ENCODE results near the gene KRT75.

The KRT75 gene

DNA sequence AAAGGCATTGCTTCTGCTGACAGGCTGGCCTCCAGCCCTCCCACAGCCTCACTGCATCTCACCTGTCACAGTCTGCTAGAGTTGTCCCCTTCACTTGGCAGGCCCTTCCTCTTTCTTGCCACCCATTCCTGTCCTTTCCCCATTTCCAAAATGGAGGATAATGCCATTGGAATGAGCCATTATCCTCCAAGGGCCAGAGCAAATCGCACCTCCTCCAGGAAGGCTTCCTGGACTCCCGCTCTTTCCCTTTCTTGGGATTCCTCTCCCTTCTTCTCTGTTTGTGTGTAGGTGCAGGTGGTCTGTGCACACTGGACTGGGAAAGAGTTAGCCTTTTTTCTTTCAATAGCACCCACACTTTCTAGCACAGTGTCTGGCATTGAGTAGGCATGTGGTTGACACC is 31.8 kb downstream of the KRT75 start:
- Histone ChIP-seq H4K20me1 (ENCODE audit: control insufficient read depth, insufficient read depth, low read depth, low read length) (no peaks in the 10 kb centered on the region), H3K9me2 (replicated peaks; ENCODE audit: control insufficient read depth, low read length) (no peaks in the 10 kb centered on the region), H3K4me2 (ENCODE audit: low read length) (no peak overlapping the region), H3K9me3 (ENCODE audit: control insufficient read depth, insufficient read depth, low read length) (no peaks in the 10 kb centered on the region), H3K4me3 (ENCODE audit: low read length) (no peak overlapping the region), H3K79me2 (ENCODE audit: control insufficient read depth, low read length) (no peaks in the 10 kb centered on the region), H3K27me3 (ENCODE audit: control insufficient read depth, low read length) (peaks cover 3% of the 10 kb centered on the region; the same call in 1 of the 2 replicates), H3K4me1 (ENCODE audit: control insufficient read depth, low read length) (no peaks in the 10 kb centered on the region), H3K36me3 (ENCODE audit: control insufficient read depth, low read length) (no peaks in the 10 kb centered on the region), H3K27ac (ENCODE audit: low read depth, low read length) (no peak overlapping the region), H3F3A (ENCODE audit: control insufficient read depth, insufficient read depth) (no peaks in the 10 kb centered on the region)
- TF ChIP-seq, protein P1, sequence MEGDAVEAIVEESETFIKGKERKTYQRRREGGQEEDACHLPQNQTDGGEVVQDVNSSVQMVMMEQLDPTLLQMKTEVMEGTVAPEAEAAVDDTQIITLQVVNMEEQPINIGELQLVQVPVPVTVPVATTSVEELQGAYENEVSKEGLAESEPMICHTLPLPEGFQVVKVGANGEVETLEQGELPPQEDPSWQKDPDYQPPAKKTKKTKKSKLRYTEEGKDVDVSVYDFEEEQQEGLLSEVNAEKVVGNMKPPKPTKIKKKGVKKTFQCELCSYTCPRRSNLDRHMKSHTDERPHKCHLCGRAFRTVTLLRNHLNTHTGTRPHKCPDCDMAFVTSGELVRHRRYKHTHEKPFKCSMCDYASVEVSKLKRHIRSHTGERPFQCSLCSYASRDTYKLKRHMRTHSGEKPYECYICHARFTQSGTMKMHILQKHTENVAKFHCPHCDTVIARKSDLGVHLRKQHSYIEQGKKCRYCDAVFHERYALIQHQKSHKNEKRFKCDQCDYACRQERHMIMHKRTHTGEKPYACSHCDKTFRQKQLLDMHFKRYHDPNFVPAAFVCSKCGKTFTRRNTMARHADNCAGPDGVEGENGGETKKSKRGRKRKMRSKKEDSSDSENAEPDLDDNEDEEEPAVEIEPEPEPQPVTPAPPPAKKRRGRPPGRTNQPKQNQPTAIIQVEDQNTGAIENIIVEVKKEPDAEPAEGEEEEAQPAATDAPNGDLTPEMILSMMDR (IDR thresholded peaks at IDR 0.05; ENCODE audit: low read depth, low read length, poor library complexity, severe bottlenecking): no peak

DNA sequence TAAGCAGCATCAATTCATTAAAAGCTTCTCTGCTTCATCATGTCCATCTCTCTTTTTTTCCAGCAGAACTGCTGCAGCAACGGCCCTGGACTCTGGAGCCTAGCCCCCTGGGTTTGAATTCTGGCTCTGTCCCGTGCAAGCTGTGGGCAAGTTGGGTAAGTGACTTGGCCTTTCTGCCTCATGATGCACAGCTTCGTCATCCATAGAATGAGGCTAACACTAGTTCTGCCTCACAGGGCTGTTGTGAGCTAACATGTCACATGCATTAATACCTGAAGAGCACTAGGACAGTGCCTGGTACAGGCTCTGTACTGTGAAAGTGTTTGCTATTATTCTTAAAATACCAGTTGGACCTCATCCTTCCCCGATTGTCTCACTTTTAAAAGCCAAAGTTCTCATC is 32.2 kb downstream of the KRT75 start:
- Histone ChIP-seq H3K27ac (ENCODE audit: low read depth, low read length) (no peak overlapping the region), H3K36me3 (ENCODE audit: control insufficient read depth, low read length) (no peaks in the 10 kb centered on the region), H3K4me1 (ENCODE audit: control insufficient read depth, low read length) (no peaks in the 10 kb centered on the region), H3K9me2 (replicated peaks; ENCODE audit: control insufficient read depth, low read length) (no peaks in the 10 kb centered on the region), H3K4me3 (ENCODE audit: low read length) (no peak overlapping the region), H3K27me3 (ENCODE audit: control insufficient read depth, low read length) (peaks cover 3% of the 10 kb centered on the region; the same call in 1 of the 2 replicates), H3K9me3 (ENCODE audit: control insufficient read depth, insufficient read depth, low read length) (no peaks in the 10 kb centered on the region), H4K20me1 (ENCODE audit: control insufficient read depth, insufficient read depth, low read depth, low read length) (no peaks in the 10 kb centered on the region), H3F3A (ENCODE audit: control insufficient read depth, insufficient read depth) (no peaks in the 10 kb centered on the region), H3K4me2 (ENCODE audit: low read length) (no peak overlapping the region), H3K79me2 (ENCODE audit: control insufficient read depth, low read length) (no peaks in the 10 kb centered on the region)
- no peak for TF ChIP-seq EZH2phosphoT487 (IDR thresholded peaks at IDR 0.05; ENCODE audit: borderline replicate concordance, low read length)
- TF ChIP-seq, protein P1 (IDR thresholded peaks at IDR 0.05; ENCODE audit: low read depth, low read length, poor library complexity, severe bottlenecking): no peak

DNA sequence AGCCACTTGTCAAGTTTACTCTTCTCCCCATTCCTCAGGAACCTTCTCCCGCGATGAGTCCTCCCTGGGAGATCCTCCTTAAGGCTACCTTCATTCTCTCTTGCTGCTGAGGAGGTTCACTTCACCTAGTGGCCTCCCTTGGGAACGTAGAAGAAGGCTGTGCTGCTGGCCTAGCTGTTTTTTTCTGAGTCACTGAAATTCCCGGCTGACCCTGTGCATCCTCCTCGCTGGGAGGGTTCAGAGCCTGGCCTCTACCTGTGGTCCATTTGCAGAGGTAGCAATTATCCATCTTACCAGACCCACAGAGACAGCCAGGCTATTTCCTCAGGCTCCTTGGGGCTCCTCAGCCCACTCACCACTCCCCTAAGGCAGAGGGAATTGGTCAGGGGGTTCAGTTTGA is 32.6 kb downstream of the KRT75 start:
- H3K4me1 ChIP-seq (ENCODE audit: control insufficient read depth, low read length): no peaks in the 10 kb centered on the region
- H3F3A ChIP-seq (ENCODE audit: control insufficient read depth, insufficient read depth): no peaks in the 10 kb centered on the region
- H3K9me2 ChIP-seq (replicated peaks; ENCODE audit: control insufficient read depth, low read length): no peaks in the 10 kb centered on the region
- H4K20me1 ChIP-seq (ENCODE audit: control insufficient read depth, insufficient read depth, low read depth, low read length): no peaks in the 10 kb centered on the region
- H3K9me3 ChIP-seq (ENCODE audit: control insufficient read depth, insufficient read depth, low read length): no peaks in the 10 kb centered on the region
- no peaks in the 10 kb centered on the region for H3K79me2 ChIP-seq (ENCODE audit: control insufficient read depth, low read length)
- no peaks in the 10 kb centered on the region for H3K36me3 ChIP-seq (ENCODE audit: control insufficient read depth, low read length)
- H3K4me2 ChIP-seq (ENCODE audit: low read length): no peak overlapping the region
- no peak overlapping the region for H3K27ac ChIP-seq (ENCODE audit: low read depth, low read length)
- H3K4me3 ChIP-seq (ENCODE audit: low read length): no peak overlapping the region
- H3K27me3 ChIP-seq (ENCODE audit: control insufficient read depth, low read length): peaks cover 3% of the 10 kb centered on the region; the same call in 1 of the 2 replicates
- TF ChIP-seq EZH2phosphoT487 (IDR thresholded peaks at IDR 0.05; ENCODE audit: borderline replicate concordance, low read length): no peak
- TF ChIP-seq, protein P1 (IDR thresholded peaks at IDR 0.05; ENCODE audit: low read depth, low read length, poor library complexity, severe bottlenecking): no peak

DNA sequence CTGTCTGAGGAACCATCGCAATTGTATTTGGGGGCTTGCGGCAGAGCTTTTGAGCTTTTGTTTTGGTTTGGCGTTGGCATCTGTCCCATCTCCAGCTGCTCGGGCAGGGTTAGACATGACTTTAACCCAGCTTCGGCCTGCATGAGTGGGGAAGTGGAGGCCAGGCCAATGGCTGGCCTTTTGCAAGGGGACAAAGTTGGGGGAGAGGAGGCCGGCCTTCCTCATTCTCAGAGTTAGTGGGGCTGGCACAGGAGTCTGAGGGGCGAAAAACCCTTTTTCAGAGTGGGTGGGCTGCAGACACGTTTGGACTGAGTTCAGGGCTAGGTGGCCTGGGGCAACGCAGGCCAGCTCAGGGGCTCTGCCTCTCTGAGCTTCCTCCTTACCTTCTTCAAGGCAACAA is 33.3 kb downstream of the KRT75 start:
- no peaks in the 10 kb centered on the region for H3K36me3 ChIP-seq (ENCODE audit: control insufficient read depth, low read length)
- no peaks in the 10 kb centered on the region for H3K9me2 ChIP-seq (replicated peaks; ENCODE audit: control insufficient read depth, low read length)
- no peaks in the 10 kb centered on the region for H3F3A ChIP-seq (ENCODE audit: control insufficient read depth, insufficient read depth)
- H3K27ac ChIP-seq (ENCODE audit: low read depth, low read length): no peak overlapping the region
- H3K4me2 ChIP-seq (ENCODE audit: low read length): no peak overlapping the region
- H3K4me3 ChIP-seq (ENCODE audit: low read length): no peak overlapping the region
- peaks cover 3% of the 10 kb centered on the region; the same call in 1 of the 2 replicates for H3K27me3 ChIP-seq (ENCODE audit: control insufficient read depth, low read length)
- H4K20me1 ChIP-seq (ENCODE audit: control insufficient read depth, insufficient read depth, low read depth, low read length): no peaks in the 10 kb centered on the region
- H3K79me2 ChIP-seq (ENCODE audit: control insufficient read depth, low read length): no peaks in the 10 kb centered on the region
- no peak for TF ChIP-seq EZH2phosphoT487 (IDR thresholded peaks at IDR 0.05; ENCODE audit: borderline replicate concordance, low read length)
- TF ChIP-seq, protein P1 (IDR thresholded peaks at IDR 0.05; ENCODE audit: low read depth, low read length, poor library complexity, severe bottlenecking): no peak
- no peaks in the 10 kb centered on the region for H3K9me3 ChIP-seq (ENCODE audit: control insufficient read depth, insufficient read depth, low read length)
- H3K4me1 ChIP-seq (ENCODE audit: control insufficient read depth, low read length): no peaks in the 10 kb centered on the region
